Tibial nerve (tissue), 3 donors: ENCODE measurements around the gene PC.

Source experiments
- POLR2A ChIP-seq, 2 donors: fragments of 450-650 bp; IDR thresholded peaks; one replicate each; pipeline ENCODE4 v1.6.1; 2017; ENCODE audit warnings: antibody characterized with exemption in 2 of 2, mild to moderate bottlenecking in 2 of 2, moderate library complexity in 2 of 2
- TF ChIP-seq, protein P1 (sequence below), 5 experiments: fragments of 200-600 bp in 3 of 5; fragments of 450-650 bp in 2 of 5; sonication (generic) in 3 of 5; IDR thresholded peaks; one replicate each; pipeline ENCODE4 v1.5.1; 2016 to 2019; ENCODE audit warnings: antibody characterized with exemption in 5 of 5, mild to moderate bottlenecking in 3 of 5, moderate library complexity in 2 of 5

- TF ChIP-seq, protein P1, sequence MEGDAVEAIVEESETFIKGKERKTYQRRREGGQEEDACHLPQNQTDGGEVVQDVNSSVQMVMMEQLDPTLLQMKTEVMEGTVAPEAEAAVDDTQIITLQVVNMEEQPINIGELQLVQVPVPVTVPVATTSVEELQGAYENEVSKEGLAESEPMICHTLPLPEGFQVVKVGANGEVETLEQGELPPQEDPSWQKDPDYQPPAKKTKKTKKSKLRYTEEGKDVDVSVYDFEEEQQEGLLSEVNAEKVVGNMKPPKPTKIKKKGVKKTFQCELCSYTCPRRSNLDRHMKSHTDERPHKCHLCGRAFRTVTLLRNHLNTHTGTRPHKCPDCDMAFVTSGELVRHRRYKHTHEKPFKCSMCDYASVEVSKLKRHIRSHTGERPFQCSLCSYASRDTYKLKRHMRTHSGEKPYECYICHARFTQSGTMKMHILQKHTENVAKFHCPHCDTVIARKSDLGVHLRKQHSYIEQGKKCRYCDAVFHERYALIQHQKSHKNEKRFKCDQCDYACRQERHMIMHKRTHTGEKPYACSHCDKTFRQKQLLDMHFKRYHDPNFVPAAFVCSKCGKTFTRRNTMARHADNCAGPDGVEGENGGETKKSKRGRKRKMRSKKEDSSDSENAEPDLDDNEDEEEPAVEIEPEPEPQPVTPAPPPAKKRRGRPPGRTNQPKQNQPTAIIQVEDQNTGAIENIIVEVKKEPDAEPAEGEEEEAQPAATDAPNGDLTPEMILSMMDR (IDR thresholded peaks at IDR 0.05): no peak
- no peak for TF ChIP-seq POLR2A (IDR thresholded peaks at IDR 0.05)
Observed at GRCh38 chr11:66849501-66850234, 108.5 kb downstream of the PC start.
